ENCODE results near the gene SLC39A11. TPM values are rescaled to one million over a fixed set of nuclear protein-coding genes. Genes with fewer than 3 reads are reported as not detected.

SLC39A11 gene
- total and polyA plus RNA-seq, 12 donors, result 7.0 to 91.4 (median 22.7) TPM

- H3K4me3 ChIP-seq, result no peak overlapping the region
- H3K9me3 ChIP-seq (replicated peaks in 1 of 3), result no peaks in the 10 kb centered on the region
- WGBS, 4 donors, result 76 to 88% (median 79%) methylated on average over 6 of the region's 6 CpGs
- peaks cover 3 to 13% of the 10 kb centered on the region in 2 donors for H3K4me1 ChIP-seq (replicated peaks in 1 of 2)
- TF ChIP-seq POLR2A (IDR thresholded peaks at IDR 0.05) (no peak), CTCF (IDR thresholded peaks at IDR 0.05) (no peak)
- H3K27ac ChIP-seq, result no peak overlapping the region
- intact Hi-C loops (cut with DNase I), result no loop called here
- no peaks in the 10 kb centered on the region for H3K27me3 ChIP-seq
- no peaks in the 10 kb centered on the region for H3K36me3 ChIP-seq (replicated peaks in 1 of 2)
- DNase-seq, result peak in 1 of 7 donors; percentile 15
These were observed 3.7 kb upstream of the SLC39A11 start for GRCh38 chr17:73096211-73096610.

- H3K27ac ChIP-seq, result no peak overlapping the region
- intact Hi-C loops (cut with DNase I), result no loop called here
- DNase-seq, result peak in 1 of 7 donors; percentile 49
These were observed 798 bp upstream of the SLC39A11 start for GRCh38 chr17:73093286-73093685.

GRCh38 chr17:73091770-73092522, 542 bp downstream of the SLC39A11 start:
- DNase-seq, result peak in 5 of 7 donors; percentile 26 to 56 (median 37)
- no peaks in the 10 kb centered on the region for H3K27me3 ChIP-seq
- intact Hi-C loops (cut with DNase I), result no loop called here
- 12 to 25% (median 13%) methylated on average over 15 to 20 of the region's 20 CpGs for WGBS, 4 donors
- no peaks in the 10 kb centered on the region for H3K36me3 ChIP-seq (replicated peaks in 1 of 2)
- no peaks in the 10 kb centered on the region for H3K9me3 ChIP-seq (replicated peaks in 1 of 3)
- H3K27ac ChIP-seq, result peak overlapping the region in 1 of 5 donors; percentile 74
- H3K4me1 ChIP-seq (replicated peaks in 1 of 2), result peaks cover 3 to 13% of the 10 kb centered on the region in 2 donors
- H3K4me3 ChIP-seq, result peak overlapping the region in 2 of 4 donors; percentile 42 to 83
- no peak for TF ChIP-seq POLR2A (IDR thresholded peaks at IDR 0.05)
- TF ChIP-seq CTCF (IDR thresholded peaks at IDR 0.05), result no peak

More at GRCh38 chr17:73093286-73093685, 798 bp upstream of the SLC39A11 start:
- Histone ChIP-seq H3K4me1 (replicated peaks in 1 of 2) (peaks cover 3 to 13% of the 10 kb centered on the region in 2 donors), H3K36me3 (replicated peaks in 1 of 2) (no peaks in the 10 kb centered on the region), H3K4me3 (peak overlapping the region in 1 of 4 donors; percentile 83), H3K27me3 (no peaks in the 10 kb centered on the region), H3K9me3 (replicated peaks in 1 of 3) (no peaks in the 10 kb centered on the region)
- no peak for TF ChIP-seq POLR2A (IDR thresholded peaks at IDR 0.05)
- no peak for TF ChIP-seq CTCF (IDR thresholded peaks at IDR 0.05)
- WGBS, 4 donors, result 61 to 74% (median 68%) methylated on average over 9 of the region's 9 CpGs

DNA sequence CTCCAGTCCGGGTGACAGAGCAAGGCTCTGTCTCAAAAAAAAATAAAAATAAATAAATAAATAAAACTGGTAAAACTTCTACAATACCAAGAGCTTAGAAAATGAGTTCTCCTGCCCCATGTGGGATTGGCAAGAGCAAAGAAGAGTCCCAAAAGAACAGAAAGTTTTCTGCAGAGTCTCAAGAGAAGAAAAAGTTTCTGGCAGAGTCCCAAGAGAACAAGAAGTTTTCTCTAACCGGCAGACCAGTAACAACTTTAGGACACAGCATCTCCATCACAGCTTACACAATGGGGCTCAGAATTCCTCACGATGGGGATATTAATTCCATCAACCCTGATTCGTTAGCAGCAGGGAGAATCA, 1.1 kb downstream of the SLC39A11 start:
- Histone ChIP-seq H3K27ac (no peak overlapping the region), H3K36me3 (replicated peaks in 1 of 2) (no peaks in the 10 kb centered on the region), H3K4me3 (peak overlapping the region in 1 of 4 donors; percentile 83), H3K4me1 (replicated peaks in 1 of 2) (peaks cover 3 to 13% of the 10 kb centered on the region in 2 donors), H3K9me3 (replicated peaks in 1 of 3) (no peaks in the 10 kb centered on the region), H3K27me3 (no peaks in the 10 kb centered on the region)
- intact Hi-C loops (cut with DNase I), result no loop called here
- 47 to 55% (median 51%) methylated on average over 4 of the region's 4 CpGs for WGBS, 4 donors
- no peak for TF ChIP-seq POLR2A (IDR thresholded peaks at IDR 0.05)
- no peak for TF ChIP-seq CTCF (IDR thresholded peaks at IDR 0.05)
- DNase-seq, result peak in 1 of 7 donors; percentile 6
